GM19324 (cell line): ENCODE data around the gene IGF1.

Source experiments
- ATAC-seq: cut with Tn5 transposase; IDR thresholded peaks from one replicate; pipeline ENCODE4 v1.9.1; 2021; ENCODE audit warnings: mild to moderate bottlenecking, moderate library complexity; ENCODE audit not compliant: unreplicated experiment, low FRiP score

Gene IGF1

DNA sequence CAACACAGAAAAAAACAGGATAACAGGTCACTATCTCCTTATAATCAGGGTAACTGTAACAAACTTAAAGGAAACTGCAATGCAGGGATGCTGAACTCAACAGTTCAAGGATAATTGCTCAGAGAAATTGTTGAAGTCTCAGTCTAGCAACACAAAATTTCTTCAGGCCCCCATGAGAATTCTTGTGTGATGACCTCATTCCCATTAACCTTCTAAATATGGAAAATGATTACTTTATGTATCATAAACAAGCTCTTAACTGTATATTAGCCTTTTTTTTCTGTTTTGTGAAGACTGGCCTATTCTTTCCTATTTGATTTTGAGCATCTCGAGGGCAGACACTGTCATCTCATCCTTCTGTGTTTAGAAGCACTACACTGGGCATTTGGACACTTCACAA, 47.1 kb downstream of the IGF1 start:
- no peak for ATAC-seq

DNA sequence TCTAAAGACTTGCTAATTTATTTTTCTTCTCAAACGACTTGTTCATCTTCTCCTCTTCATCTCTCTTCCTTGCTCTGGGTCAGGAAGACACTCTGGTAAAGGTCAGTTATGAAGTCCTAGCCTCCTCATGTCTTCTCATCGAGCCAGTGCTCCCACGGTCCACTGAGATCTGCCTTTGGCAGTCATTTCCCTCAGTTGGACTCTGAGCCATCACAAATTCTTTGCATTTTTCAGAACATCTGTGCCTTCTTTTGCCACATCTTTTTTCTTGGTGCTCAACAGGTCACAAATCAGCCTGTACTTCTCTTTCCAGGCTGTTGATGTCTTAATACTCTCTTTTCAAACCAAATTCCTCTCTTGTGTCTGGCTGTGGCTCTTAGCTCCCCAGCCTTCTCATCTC, 49.7 kb downstream of the IGF1 start:
- no peak for ATAC-seq

- ATAC-seq = no peak
Observed at GRCh38 chr12:102429211-102430154, 50.9 kb downstream of the IGF1 start.

DNA sequence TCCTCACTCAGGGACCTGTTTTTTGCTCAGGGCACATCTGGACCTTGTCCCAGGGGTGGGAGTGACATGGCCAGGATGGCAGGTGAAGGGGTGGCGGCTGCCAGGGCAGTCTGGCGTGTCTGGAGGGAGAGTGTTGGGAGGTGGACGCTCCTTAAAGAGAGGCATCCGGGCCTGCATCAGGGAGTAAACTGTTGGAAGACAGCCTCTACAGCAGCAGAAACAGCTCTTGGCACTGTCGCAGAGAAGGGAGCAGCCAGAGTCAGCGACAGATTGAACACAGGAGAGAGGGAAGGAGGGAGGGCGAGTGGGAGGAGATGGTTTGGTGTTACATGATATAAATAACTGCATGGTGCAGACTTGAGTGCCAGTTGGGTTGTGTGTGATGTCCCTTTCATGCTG, 52.8 kb downstream of the IGF1 start:
- ATAC-seq = no peak

GRCh38 chr12:102426599-102427542, 53.5 kb downstream of the IGF1 start:
- ATAC-seq = no peak

- no peak for ATAC-seq
Observed at GRCh38 chr12:102425109-102426039, 55.0 kb downstream of the IGF1 start.

- ATAC-seq = no peak
Observed at GRCh38 chr12:102423462-102423861, 56.9 kb downstream of the IGF1 start.

DNA sequence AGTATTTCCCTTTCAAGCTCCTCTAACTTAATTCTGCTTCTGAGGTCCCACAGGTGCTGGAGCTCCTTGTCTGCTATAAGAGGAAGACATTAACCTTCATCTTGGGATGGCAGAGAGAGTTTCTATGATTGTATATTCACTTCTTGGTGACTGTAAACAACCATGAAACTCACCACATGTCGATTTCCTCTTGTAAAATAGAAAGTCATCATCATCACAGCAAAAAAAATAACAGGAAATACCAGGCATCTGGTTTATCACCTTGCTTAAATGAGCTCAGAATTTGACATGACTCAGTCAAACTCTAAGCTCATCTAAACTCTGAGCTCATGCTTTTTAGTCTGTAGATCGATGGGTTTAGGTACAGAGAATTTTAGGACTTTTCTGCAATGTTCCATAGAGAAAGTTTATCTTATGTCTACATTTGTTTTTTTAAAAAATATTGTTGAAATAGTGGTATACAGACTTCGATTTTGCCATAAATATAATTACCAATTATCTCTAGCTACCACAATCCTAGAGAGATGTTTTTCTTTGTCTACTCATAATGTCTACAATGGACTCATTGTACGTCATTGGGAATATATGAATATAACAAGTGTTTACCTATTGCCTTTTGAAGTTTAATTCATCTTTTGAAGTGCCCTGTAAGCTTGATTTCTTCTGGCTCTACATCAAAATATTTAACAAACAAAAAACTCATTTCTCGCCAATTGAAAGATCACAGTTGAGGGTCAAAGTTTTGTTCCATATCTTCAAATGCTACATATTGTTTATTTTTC, 58.4 kb downstream of the IGF1 start:
- ATAC-seq = no peak

DNA sequence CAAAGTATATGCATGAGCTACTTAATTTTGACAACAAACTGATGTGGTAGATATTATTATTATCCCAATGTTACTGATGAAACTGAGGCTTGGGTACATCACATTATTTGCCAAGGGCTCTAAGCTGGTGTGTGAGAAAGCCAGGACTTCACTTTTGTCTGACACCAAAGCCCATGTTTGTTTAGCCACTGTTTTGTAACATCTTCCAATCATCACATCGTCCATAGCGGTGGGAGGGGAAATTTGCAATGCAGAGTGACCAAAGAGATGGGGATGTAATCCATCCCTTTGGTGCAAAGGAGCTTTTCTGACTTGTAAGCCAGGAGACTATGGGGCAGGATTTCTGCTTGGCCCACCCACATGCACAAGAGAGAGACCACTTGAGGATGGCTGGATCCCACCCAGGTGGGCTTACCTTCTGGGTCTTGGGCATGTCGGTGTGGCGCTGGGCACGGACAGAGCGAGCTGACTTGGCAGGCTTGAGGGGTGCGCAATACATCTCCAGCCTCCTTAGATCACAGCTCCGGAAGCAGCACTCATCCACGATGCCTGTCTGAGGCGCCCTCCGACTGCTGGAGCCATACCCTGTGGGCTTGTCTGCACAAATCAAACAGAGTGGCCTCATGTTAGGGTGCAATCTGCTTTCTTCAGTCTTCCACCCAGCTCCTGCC, 61.1 kb downstream of the IGF1 start:
- ATAC-seq = no peak

- ATAC-seq = no peak
Observed at GRCh38 chr12:102417055-102417454, 63.3 kb downstream of the IGF1 start.

GRCh38 chr12:102415515-102415914, 64.8 kb downstream of the IGF1 start:
- ATAC-seq = no peak

DNA sequence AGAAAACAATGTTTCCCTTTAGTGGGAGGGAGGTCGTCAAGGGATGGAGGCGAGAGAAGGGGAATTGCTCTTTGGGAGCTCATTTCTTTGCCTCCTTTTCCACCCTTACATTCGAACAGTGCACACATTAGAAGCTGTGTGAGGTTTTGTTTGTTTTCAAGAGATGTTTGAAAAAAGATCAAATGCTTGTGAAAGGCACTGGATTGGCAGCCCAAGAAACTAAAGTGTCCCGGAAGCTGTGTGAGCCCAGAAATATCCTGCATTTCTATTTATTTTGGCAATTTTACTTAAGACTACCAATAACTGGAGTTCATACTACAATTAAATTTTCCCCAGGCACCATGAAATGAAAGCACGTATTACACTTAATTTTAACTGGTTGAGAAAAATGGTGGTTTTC, 67.0 kb downstream of the IGF1 start:
- ATAC-seq = no peak

GRCh38 chr12:102410511-102410910, 69.9 kb downstream of the IGF1 start:
- no peak for ATAC-seq

DNA sequence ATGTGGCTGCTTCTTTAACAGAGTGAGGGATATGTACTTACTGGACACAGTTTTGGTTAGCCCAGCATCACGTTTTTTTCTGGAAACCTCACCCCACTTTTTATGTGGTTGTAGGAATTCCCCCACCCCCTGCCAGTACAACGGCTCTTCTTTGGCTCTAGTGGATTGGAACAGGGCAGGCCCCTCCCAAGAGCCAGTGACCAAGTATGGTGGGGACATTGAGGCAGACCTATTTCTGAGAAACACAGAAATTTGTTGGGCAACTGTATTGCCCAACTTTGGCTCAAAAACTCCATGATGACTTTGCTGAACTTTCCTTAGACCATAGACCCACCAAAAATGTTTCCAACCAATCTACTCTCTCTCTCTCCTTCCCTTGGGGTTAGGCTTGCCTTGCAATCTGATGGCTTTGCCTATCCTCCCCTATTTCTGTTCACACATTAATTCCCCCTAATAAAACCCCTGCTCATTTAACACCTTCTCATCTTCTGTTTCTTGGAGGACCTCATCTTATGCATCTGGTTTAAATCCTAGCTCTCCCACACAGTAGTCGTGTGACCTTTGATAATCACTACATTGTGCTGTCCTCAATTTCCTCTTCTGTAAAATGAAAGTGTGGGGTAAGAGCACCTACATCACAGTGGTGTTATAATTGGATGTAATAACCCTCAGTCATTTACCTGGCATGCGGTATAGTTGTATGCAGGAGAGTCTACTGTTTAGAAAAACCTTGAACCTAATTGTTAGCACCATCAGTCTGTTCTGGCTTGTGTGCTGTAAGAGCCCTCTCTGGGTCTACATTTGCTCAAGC, 71.7 kb downstream of the IGF1 start:
- ATAC-seq = no peak

- no peak for ATAC-seq
Observed at GRCh38 chr12:102407776-102408486, 72.4 kb downstream of the IGF1 start.

GRCh38 chr12:102406033-102406584, 74.3 kb downstream of the IGF1 start:
- peak; percentile 88 for ATAC-seq

DNA sequence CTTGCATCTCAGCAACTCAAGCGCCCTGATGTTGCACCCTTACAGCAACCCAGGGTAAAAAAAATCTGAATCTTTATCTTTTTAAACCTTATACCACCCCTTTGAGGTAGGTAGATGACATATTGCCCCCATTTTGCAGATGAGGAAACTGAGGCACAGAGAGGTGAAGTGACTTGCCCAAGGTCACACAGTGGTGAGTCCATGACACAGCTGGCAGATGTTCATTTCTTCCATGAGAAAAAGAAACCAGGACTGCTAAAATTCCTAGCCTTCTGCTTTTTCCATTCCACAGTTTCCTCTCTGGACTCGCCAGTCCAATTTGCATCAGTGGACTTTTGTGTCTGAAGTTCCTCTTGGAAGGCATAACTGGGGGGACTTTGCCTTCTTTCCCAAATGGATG, 79.3 kb downstream of the IGF1 start:
- no peak for ATAC-seq
